GM20000 (cell line): ENCODE data around the gene ARMCX2.

ENCODE experiments used
- DNase-seq: peaks from one replicate; pipeline ENCODE4 v3.0.0; 2012; ENCODE audit warnings: low spot score
- CTCF ChIP-seq: IDR thresholded peaks from 2 replicates; pipeline ENCODE4 v1.5.1; 2012; ENCODE audit warnings: mild to moderate bottlenecking, control low read depth; ENCODE audit errors: extremely low read depth, missing control alignments

ARMCX2 gene

GRCh38 chrX:101659601-101660063 is at the start of gene ARMCX2:
ARMCX2 (minus strand) TSS chrX:101659850; CDS start chrX:101657588, 2,262 bp downstream.
- TF ChIP-seq CTCF, result no peak
- DNase-seq, result peak; percentile 66

DNA sequence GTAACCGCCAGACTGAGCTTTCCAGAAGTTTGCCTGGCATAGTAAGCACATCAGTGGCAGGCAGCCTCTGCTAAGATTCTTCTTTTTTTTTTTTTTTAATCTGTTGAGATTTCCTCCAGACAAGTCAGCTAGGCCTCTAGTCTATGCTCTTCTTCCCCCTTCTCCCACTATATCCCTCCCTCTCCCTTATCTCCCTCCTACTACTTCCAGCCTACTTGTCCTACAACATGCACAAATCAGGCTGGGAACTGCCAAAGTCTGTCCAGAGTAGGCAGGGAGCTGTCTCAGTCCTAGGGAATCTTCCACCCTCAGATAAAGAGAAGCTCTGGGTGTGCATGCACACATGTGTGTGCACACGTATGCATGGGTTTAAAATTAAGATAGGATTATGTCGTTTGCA is 49.7 kb upstream of the ARMCX2 start:
- no peak for TF ChIP-seq CTCF

GRCh38 chrX:101708163-101708562 is 48.5 kb upstream of the ARMCX2 start:
- no peak for DNase-seq
- no peak for TF ChIP-seq CTCF

More for the DNA sequence above, 49.7 kb upstream of the ARMCX2 start:
- DNase-seq, result no peak

DNA sequence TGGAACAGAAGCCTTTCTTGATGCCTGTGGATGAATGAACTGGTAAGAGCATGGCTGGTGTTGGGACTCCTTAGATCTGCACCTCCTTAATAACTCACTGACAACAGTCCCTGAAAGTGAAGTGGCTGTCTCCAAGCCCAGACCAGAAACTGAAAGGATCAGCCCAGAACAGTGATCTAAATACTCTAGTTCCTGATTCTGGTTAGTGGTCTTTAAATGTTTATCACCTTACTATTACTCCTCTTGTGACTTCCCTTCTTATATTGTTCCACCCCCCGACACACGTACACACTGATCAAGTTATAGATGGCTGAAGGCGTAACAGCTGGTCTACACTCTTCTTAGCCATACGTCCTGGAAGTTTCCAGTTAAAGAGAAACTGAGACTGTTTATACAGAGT is 33.8 kb upstream of the ARMCX2 start:
- no peak for TF ChIP-seq CTCF
- DNase-seq, result peak; percentile 3

GRCh38 chrX:101691835-101692234 is 32.2 kb upstream of the ARMCX2 start:
- no peak for TF ChIP-seq CTCF
- DNase-seq, result no peak

- TF ChIP-seq CTCF, result no peak
- DNase-seq, result no peak
These were observed 26.9 kb upstream of the ARMCX2 start for GRCh38 chrX:101686574-101686973.

GRCh38 chrX:101685923-101686322 is 26.3 kb upstream of the ARMCX2 start:
- TF ChIP-seq CTCF, result no peak
- DNase-seq, result no peak

DNA sequence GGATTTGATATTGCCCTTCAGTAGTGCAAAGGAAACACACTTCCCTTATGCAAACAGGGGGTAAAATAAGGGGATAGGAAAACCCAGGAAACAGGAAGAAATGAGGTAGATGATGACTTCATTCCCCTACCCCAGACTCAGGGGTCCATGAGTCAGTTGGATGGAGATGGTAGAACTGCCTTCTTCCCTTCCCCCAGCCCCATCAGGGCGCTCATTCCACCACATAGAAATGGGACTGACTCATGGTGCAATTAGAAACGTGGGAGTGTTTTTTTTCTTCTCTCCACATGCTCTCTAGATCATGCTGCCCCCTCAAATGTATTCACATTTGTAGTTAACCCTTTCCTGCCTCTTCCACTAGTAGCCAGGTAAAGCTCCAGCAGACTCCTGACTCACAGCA is 23.1 kb upstream of the ARMCX2 start:
- TF ChIP-seq CTCF, result no peak
- no peak for DNase-seq
